AG08396 (cell line): ENCODE results near the gene TNFSF10.
A peak's percentile ranks its signal among the peaks of the same experiment; 100 is the strongest.

Experiments
- DNase-seq: peaks from one replicate; pipeline ENCODE4 v3.0.0; 2012; ENCODE audit warnings: low spot score, mixed read lengths

The TNFSF10 gene

DNA sequence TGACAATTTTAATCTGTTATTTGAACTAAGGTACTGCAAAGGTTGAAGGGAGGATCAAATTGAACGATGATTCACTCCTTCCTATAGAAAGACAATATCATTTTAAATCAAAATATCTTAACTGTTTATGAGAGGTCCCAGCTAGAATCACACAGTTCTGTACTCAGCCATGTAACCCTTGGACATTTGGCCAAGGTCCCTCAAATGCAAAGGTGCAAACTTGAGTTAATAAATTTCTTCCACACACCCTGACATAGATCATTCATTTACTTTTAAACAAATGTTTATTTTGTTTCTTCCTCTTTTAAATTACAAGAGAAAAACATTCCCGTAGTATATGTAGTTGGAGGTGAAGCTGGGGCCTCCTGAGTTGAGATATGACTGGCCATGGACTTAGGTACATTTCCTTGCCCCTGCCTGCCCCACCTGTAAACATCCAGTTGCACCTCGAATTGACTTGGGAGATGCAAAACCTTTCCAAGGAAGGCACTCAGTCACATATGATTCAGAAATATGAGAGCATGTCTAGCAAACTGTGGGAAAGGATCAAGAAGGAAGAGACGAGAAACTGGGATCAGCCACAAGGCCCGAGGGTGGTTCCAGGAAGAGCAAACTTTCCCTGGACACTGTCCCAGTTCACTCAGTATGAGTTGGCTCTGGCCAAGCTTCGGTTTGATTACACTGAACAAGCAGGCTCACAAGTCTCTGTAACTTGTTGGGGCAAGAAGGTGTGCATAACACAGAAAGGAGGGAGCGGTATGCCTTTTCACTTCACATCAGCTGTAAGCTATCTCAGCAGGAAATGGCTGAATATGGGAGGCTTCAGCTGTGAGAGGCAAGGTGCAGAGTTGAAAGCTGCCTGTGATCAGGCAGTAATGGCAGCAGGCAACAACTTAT is 6.7 kb downstream of the TNFSF10 start:
- peak; percentile 57 for DNase-seq

DNA sequence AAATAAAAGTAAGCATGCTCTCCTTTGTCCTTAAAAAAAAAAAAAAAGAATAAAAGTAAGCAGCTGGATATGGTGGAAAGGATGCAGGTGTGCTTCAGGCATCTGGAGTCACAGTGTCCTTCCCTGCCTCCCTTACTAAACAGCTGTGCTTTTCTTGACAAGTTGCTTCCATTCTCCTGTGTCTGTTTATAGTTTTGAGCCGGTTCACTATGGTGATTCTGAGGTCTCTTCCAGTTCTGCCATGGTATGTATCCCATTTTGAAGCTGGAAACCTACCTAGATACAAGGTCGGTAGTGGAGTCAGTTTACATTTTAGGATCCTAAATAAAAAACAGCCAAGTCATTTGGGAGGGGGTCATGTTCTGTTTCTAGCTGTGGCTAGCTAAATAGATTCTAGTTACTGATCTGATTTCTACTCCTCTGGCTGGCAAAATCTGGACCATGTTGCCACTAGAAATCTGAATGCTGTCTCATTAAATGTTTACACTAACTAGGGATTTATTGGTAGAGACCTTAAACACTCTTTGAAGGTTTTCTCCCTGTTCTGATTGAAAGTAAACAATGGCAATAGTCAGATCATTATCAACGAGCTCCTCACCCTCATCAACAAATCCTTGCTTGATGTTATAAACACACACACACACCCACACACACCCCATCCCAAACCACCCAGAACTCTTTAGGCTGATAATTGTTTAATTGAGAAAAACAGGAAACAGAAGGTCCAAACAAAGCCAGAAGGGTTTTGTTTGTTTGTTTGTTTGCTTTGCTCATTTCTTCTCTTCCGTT is 7.9 kb downstream of the TNFSF10 start:
- no peak for DNase-seq

DNA sequence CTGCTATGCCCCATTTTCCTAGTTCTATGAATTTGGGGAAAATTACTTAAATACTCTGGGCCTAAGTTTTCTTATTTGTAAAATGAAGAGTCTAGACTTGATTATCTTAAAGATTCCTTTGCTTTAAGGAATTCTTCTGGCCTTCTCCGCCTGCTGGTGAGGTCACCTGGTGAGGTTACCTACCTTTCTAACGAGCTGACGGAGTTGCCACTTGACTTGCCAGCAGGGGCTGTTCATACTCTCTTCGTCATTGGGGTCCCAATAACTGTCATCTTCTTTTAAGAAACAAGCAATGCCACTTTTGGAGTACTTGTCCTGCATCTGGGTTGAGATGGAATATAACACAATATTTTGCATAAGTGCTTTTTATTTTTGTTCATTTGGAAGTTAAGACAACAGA is 8.6 kb downstream of the TNFSF10 start:
- DNase-seq: no peak

DNA sequence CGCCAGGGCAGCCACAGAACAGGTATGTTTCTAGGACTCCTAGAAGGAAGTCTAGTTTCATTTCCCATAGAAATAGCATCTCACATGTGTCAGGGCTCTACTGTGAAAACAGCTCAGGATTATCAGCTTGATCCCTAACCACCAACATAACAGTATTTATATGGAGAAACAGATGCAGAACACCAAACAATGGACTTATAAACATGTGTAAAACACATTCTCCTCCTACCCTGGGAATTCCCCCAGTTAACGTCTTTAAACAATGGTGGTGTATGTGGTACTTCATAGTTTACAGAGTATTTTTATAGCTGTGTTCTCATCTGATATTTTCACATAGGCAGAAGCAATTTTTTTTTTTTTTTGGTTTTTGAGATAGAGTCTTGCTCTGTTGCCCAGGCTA is 9.7 kb downstream of the TNFSF10 start:
- DNase-seq: no peak

DNA sequence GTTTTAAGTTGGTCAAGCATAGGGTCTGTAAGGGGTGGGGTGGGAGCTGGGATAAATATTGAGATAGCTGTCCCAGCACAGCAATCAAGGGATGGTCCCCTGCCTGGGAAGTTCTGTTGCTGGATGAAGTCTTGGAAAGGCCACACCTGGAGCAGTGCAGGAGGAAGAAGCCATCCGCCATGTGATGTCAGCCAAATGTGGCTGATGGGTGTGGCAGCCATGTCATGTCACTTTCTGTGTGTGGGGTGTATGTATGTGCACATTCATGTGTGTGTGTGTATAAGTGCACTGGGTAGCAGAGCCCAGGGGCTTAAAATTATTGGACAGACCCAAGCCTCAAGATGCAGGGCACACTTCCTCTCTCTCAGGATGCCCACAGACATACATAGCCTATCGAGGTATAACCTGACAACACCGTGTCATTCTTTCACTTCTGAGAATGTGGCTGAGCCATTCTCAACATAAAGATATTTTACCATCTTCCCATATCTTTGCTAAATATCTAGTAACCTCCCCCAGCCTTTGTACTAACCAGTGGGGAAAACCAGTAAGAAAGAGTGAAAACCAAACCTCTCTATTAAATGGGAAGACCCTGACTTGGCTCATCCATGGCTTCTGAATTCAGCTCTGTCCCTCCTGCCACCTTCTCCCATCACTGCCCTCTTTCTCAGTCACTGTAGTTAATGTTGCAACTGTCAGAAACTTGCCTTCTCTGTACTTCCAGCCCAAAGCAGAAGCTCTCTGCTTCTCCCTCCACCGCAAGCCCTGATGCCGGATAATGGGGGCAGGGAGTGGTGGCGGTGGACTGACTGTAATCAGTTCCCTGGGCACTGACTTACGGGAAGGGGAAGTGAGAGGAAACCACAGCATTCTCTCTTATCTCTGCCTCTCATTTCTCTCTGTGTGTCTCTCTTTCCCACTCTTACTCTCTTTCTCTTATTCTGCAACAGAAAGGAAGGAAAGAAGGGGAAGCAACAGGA is 11.2 kb downstream of the TNFSF10 start:
- DNase-seq: no peak

DNA sequence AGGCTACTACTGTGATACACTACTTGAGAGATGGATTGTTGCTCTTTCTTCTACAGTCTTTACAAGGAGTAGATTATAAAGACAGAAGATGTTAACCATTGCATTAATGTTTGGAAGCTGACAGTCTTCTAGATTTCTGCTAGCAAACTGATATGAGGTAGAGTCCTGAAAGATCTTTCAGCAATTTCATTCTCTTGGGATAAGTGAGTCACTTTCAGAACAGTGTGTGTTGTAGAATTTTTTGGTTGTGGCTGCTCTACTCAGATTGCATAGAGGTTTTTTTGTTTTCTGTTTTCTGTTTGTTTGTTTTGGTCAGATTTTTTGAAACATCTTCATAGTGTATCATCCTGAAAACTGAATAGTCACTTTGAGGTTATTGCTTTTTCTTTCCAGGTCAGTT is 17.1 kb downstream of the TNFSF10 start:
- DNase-seq: no peak

DNA sequence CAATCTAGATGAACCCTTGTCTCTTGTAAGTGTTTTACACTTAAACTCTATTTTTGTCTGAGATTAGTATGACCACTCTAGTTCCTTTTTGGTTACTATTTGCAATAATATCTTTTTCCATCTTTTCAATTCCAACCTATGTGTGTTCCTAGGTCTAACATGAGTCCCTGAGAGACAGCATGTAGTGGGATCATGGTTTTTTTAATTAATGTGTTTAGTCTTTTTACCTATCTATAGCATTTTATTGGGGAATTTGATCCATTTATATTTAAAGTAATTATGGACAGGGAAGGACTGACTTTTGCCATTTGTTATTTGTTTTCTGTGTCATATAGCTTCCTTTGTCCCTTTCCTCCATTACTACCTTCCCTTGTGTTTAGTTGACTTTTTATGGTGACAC is 21.7 kb downstream of the TNFSF10 start:
- DNase-seq: no peak

DNA sequence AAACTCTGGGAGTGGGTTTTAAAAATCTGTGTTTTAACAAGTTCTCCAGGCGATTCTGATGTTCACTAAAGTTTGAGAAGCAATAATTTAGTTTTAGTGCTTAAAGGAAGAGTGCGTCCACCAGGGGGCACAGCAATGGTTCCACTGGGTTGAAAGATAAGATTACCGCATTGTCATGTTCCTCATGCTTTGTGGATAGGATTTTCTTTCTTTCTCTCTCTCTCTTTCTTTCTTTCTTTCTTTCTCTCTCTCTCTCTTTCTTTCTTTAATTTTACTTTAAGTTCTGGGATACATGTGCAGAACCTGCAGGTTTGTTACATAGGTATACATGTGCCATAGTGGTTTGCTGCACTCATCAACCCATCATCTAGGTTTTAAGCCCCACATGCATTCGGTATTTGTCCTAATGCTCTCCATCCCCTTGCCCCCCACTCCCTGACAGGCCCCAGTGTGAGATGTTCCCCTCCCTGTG is 33.0 kb downstream of the TNFSF10 start:
- DNase-seq: peak; percentile 55

DNA sequence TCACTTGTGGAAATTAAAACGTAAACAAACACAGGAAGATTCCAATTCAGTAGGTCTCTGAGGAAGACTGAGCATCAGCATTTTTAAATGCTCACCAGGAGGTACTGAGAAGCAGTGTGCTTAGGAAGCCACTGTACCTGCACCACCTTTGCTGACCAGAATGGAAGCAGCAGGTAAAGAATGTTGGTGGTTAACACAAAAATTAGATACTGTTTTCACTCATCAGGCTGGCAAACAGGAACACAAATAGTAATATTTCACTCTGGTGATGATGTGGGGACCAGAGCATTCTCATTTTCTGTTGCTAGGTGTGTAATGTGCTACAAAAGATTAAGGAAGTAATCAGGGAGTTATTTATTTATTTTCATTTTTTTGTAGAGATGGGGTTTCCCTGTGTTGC is 45.1 kb downstream of the TNFSF10 start:
- DNase-seq: no peak

DNA sequence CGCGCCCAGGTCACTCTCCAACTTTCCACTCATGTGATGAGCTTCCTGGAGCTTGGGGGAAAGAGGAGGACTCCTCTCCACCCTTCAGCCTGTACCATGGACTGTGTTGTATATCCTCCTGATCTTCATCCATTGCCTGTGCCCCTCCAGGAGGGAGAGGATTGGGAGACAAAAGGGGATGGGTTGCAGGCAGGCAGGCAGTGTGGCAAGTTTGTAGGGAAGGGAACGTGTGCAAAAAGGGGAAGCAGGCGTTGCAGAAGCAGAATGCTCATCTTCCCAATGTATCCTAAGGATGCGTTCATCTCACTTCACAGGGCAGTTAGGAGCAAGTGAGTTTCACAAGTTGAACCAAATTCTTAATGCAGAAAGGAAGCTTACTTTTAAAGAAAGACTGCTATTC is 46.9 kb downstream of the TNFSF10 start:
- no peak for DNase-seq

DNA sequence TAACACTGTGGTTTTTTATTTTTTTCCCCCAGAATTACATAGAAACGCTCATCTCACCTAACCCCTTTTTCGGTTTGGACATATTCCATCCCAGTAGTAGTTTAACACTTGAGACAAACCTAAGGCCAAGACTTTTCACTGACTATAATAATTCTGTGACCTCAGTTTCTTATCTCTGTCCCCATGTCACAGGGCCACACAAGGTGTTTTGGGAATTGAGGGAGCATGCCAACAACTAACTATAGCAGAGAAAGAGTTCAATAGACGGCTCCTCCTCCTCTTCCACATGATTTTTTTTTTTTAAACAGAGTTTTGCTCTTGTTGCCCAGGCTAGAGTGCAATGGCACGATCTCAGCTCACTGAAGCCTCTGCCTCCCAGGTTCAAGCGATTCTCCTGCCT is 47.5 kb downstream of the TNFSF10 start:
- DNase-seq: no peak

DNA sequence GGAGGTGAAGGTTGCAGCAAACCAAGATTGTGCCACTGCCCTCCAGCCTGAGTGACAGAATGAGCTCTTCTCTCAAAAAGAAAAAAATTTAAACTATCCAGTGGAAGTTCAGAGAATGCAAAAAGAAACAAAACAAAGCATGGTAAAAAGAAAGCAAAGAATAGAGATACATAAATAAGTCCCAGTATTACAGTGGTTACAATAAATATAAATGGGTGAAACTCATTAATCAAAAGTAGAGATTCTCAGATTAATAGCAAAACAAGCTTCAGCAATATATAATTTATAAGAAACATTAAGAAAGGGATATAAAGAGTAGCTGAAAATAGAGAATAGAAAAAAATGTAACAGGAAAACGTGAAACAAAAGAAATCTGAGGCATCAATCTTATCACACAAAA is 51.3 kb downstream of the TNFSF10 start:
- no peak for DNase-seq

DNA sequence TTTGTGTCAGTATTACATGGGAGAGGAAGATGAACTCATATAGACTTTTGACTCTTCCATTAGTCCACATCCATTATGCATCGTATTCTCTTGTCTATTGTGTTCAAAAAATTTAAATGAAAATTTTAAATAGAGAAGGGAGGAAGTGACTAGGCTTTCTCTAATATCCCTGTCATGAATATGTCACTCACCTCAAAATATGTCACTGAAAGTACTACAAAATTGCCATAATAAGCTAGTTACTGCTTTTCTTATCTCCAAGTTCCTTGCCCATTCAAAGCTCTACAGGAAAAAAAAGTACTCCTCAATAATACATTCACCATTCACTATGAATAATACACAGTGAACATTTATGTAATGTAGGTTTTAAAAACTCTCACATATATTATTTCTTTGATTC is 52.6 kb downstream of the TNFSF10 start:
- DNase-seq: no peak

DNA sequence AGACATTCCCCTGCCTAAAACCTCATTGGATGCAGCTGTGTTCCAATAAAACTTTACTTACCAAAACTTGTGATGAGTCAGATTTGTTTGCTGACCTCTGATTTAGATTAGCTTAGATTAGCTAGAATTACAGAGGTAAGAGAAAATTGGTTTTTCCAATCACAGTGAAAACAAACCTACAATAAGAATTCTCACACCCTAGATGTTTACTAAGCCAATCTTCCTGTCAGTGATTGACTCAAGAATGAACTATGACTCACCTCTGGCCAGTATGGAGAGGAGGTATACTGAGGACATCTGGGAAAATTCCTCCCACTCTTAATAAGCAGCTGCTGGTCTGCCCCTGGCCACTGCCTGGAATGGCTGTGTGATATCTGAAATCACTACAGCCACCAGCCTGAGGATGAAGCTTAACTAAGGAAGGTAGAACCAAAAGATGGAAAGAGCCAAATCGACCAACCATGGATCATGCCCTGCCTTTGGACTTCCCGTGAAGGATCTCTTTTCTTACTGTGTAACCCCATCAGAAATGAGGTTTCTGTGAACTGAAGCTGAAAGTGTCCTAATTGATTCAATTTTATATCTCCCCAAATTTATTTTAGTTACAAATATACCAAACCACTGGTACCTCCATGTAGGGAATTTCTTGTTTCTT is 55.9 kb downstream of the TNFSF10 start:
- DNase-seq: no peak

DNA sequence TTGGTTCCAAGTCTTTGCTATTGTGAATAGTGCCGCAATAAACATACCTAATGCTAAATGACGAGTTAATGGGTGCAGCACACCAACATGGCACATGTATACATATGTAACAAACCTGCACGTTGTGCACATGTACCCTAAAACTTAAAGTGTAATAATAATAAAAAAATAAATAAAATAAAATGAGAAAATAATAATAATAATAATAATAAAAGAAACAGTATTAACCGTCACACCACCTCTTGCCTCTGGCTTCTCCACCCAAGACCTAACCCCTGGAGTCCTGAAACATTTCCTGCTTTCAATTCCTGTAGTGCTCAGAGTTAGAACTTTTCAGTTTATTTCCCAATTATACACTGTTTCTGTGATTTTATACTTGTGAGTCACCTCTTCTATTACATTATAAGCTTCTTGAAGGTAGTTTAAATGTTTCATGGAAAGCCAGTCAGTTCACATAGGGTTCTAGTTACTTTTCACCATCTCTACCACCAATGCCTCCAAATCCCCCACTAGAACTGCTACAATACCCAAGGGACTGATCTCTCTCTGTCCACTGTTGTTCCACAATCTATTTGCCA is 56.6 kb downstream of the TNFSF10 start:
- no peak for DNase-seq

DNA sequence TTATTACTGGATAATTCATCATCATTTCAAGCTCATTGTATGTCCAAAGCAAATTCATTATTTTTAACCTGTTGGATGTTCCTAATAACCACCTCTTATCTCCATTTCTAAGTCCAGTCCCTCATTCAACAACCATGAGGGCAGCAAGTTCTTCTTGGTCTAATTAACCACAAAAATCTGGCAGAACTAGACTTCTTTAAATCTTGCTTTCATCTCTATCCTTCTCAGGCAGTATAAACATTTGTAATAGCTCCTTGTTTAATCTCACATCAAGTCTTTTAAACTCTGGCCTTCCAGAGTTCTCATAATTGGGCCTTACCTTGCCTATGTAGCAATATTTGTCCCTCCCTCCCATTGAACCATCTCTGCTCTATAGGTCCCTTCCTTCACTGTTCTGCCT is 57.9 kb downstream of the TNFSF10 start:
- no peak for DNase-seq

DNA sequence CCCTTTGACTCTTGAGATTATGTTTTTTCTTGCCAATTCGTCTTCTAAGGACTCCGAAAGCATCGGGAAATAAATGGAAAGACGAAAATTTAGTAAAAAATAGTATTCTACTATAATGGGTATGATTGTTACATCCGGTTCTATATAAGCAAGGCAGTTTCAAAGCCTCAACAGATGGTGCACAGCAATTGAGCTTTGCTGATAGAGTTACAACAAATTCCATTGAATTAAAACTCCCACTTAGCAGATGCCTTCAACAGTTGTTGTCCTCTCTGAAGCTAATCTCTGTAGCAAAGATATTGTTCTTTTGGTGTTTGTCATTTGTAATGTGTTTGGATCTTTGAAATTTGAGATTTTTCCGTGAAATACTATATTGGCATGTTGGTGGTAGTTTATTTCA is 58.9 kb downstream of the TNFSF10 start:
- no peak for DNase-seq

DNA sequence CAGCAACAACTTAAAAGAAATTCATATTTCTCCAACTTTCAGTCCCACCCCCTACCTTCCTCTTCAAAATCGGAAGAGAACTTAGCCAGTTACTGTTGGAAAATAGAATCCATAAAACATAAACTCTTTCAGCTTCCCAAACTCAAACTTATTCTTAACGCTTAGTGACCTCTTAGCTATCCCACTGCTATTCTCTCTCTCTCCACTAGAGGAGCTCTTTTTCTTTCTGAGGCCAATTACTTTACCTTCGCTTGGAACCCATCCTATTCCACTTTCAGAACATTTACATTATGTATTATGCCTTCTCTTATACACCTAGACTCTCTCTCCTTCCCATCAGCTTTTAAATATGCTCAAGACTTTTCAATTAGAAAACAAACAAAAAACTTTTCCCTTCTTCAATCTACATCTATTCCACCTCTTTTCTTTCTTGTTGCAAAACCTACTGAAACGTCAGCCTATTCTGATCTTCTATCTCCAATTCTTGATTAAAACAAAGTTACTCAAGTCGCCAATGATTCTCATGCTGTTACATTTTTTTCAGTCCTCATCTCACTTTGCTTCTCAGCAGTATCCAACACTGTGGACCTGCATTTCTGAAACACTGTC is 61.6 kb downstream of the TNFSF10 start:
- peak; percentile 43 for DNase-seq

DNA sequence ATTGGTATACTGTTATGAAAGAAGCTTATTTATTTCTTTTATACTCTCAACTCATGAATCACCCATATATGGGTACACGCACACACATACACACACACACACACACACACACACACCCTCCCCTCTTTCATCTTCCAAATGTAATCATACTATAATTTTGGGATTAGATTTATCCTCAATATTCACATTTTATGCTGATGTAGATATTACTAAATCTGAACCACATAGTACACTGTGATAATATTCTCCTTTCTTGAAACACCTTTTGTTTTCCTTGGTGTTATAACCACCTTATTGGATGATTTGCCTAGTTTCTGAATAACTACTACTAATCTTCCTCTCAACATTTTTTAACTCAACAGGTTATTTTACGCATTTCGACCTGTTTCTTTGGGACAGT is 66.8 kb downstream of the TNFSF10 start:
- no peak for DNase-seq
